Neural progenitor cell (in vitro differentiated cells): ENCODE results near the gene LYVE1. TPM values are rescaled to one million over a fixed set of nuclear protein-coding genes. Genes with fewer than 3 reads are reported as not detected.

Experiments
- DNase-seq: peaks from one replicate; pipeline ENCODE4 v3.0.0-alpha.2; 2016; ENCODE audit warnings: low spot score
- H2AFZ ChIP-seq: fragments of 200-600 bp; sonication (generic); replicated peaks from 2 replicates; pipeline ENCODE4 v1.6.1; 2016; ENCODE audit warnings: antibody characterized with exemption
- H3F3A ChIP-seq: fragments of 200-600 bp; sonication (generic); 2 replicates; pipeline ENCODE4 v1.6.1; 2016; ENCODE audit warnings: antibody characterized with exemption, low read depth
- H3K27ac ChIP-seq: fragments of 200-600 bp; sonication (generic); 2 replicates; pipeline ENCODE4 v1.5.1; 2016; ENCODE audit warnings: mild to moderate bottlenecking
- H3K27me3 ChIP-seq: fragments of 200-600 bp; sonication (generic); 2 replicates; pipeline ENCODE4 v1.6.1; 2016; ENCODE audit warnings: mild to moderate bottlenecking, moderate library complexity
- H3K36me3 ChIP-seq: fragments of 200-600 bp; sonication (generic); 2 replicates; pipeline ENCODE4 v1.5.1; 2016
- H3K4me1 ChIP-seq: fragments of 200-600 bp; sonication (generic); 2 replicates; pipeline ENCODE4 v1.6.1; 2016; ENCODE audit warnings: mixed run types
- H3K4me2 ChIP-seq: fragments of 200-600 bp; sonication (generic); 2 replicates; pipeline ENCODE4 v1.6.1; 2016
- H3K4me3 ChIP-seq: fragments of 200-600 bp; sonication (generic); 2 replicates; pipeline ENCODE4 v1.5.1; 2016
- H3K79me2 ChIP-seq: fragments of 200-600 bp; sonication (generic); 2 replicates; pipeline ENCODE4 v1.6.1; 2016; ENCODE audit warnings: low read depth
- H3K9ac ChIP-seq: fragments of 200-600 bp; sonication (generic); 2 replicates; pipeline ENCODE4 v1.6.1; 2016
- H3K9me3 ChIP-seq: fragments of 200-600 bp; sonication (generic); 2 replicates; pipeline ENCODE4 v1.5.1; 2016; ENCODE audit warnings: low read depth
- H4K20me1 ChIP-seq: fragments of 200-600 bp; sonication (generic); 2 replicates; pipeline ENCODE4 v1.6.1; 2016; ENCODE audit warnings: low read depth
- H3K27ac Mint-ChIP-seq: 3 replicates; pipeline ENCODE4 v1.8.0; 2021; ENCODE audit warnings: mixed read lengths
- H3K27me3 Mint-ChIP-seq: 2 replicates; pipeline ENCODE4 v1.8.0; 2022; ENCODE audit warnings: low read depth, mild to moderate bottlenecking, inconsistent platforms, moderate library complexity, mixed read lengths; ENCODE audit not compliant: insufficient read depth
- H3K36me3 Mint-ChIP-seq: 3 replicates; pipeline ENCODE4 v1.8.0; 2021; ENCODE audit warnings: mixed read lengths
- H3K4me1 Mint-ChIP-seq: 3 replicates; pipeline ENCODE4 v1.8.0; 2021; ENCODE audit warnings: mixed read lengths
- H3K4me3 Mint-ChIP-seq: 3 replicates; pipeline ENCODE4 v1.8.0; 2021; ENCODE audit warnings: mild to moderate bottlenecking, moderate library complexity, mixed read lengths
- H3K9me3 Mint-ChIP-seq: 3 replicates; pipeline ENCODE4 v1.8.0; 2020; ENCODE audit warnings: mixed read lengths
- EZH2 ChIP-seq: fragments of 200-600 bp; sonication (generic); IDR thresholded peaks from 2 replicates; pipeline ENCODE4 v1.6.1; 2017; ENCODE audit warnings: antibody characterized with exemption, mild to moderate bottlenecking, moderate library complexity
- EZH2phosphoT487 ChIP-seq: fragments of 200-600 bp; sonication (generic); IDR thresholded peaks from 2 replicates; pipeline ENCODE4 v1.6.1; 2017; ENCODE audit warnings: antibody characterized with exemption
- total RNA-seq: library from RNA; depleted of rRNA; stranded (reverse); fragments of >200 nt; gene quantifications from 2 replicates; pipeline ENCODE4 v1.2.3, GENCODE V29; 2015; ENCODE audit warnings: low replicate concordance
- TF ChIP-seq, protein P1 (sequence below): fragments of 200-600 bp; sonication (generic); IDR thresholded peaks from 2 replicates; pipeline ENCODE4 v1.5.1; 2017; ENCODE audit warnings: antibody characterized with exemption, mild to moderate bottlenecking

LYVE1 gene
- total RNA-seq, 1 donor from 2014 or later = 0.51 TPM

DNA sequence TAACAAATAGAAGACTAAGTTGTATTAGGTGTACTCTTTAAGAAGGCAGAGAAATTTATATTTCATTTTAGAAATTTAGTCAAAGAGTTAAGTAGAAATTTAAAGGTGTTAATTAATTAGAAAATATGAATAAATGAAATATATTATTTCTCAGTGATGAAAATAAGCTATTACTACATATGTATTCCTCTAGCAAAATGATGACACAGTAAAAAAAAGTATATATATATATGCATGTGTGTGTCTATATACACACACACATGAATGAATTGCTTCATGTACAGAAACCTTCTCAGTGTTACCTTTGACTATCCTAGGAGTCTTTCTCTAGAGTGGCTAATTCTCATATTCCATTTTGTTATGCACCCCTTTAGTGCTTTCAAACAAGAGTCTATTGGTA lies 35.1 kb downstream of the LYVE1 start:
- no peak overlapping the region for H3K4me2 ChIP-seq

DNA sequence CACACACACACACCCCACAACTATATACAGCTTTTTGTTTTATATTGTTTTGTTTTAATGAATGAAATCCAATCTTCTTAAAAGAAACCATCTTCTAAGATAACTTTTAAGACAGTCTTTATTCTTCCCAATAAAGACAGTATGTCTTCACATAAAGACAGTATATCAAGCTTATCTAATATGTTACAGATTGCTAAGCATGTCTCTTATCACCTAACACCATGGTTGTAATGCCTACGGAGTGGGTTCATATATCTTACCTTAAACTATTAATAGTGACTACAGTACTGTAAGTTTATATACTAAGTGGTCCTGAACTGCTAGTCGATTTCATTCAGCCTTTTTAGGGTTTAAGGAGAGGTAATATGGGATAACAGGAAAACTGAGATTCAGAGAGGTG lies 35.9 kb downstream of the LYVE1 start:
- Histone ChIP-seq H3K36me3 (no peaks in the 10 kb centered on the region), H2AFZ (no peak overlapping the region), H4K20me1 (no peaks in the 10 kb centered on the region), H3K79me2 (no peaks in the 10 kb centered on the region), H3K27ac (no peak overlapping the region), H3K9ac (no peak overlapping the region), H3K4me3 (no peak overlapping the region), H3K4me1 (peaks cover 6% of the 10 kb centered on the region), H3K27me3 (no peaks in the 10 kb centered on the region), H3K9me3 (no peaks in the 10 kb centered on the region), H3K4me2 (no peak overlapping the region), H3F3A (no peaks in the 10 kb centered on the region)
- H3K4me1 Mint-ChIP-seq = no peaks in the 10 kb centered on the region
- H3K27me3 Mint-ChIP-seq = no peaks in the 10 kb centered on the region
- peaks cover 9% of the 10 kb centered on the region for H3K36me3 Mint-ChIP-seq
- H3K4me3 Mint-ChIP-seq = no peak overlapping the region
- TF ChIP-seq, protein P1, sequence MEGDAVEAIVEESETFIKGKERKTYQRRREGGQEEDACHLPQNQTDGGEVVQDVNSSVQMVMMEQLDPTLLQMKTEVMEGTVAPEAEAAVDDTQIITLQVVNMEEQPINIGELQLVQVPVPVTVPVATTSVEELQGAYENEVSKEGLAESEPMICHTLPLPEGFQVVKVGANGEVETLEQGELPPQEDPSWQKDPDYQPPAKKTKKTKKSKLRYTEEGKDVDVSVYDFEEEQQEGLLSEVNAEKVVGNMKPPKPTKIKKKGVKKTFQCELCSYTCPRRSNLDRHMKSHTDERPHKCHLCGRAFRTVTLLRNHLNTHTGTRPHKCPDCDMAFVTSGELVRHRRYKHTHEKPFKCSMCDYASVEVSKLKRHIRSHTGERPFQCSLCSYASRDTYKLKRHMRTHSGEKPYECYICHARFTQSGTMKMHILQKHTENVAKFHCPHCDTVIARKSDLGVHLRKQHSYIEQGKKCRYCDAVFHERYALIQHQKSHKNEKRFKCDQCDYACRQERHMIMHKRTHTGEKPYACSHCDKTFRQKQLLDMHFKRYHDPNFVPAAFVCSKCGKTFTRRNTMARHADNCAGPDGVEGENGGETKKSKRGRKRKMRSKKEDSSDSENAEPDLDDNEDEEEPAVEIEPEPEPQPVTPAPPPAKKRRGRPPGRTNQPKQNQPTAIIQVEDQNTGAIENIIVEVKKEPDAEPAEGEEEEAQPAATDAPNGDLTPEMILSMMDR = no peak
- TF ChIP-seq EZH2phosphoT487 (no peak), EZH2 (no peak)
- no peaks in the 10 kb centered on the region for H3K9me3 Mint-ChIP-seq
- DNase-seq = no peak
- H3K27ac Mint-ChIP-seq = no peak overlapping the region

More for the DNA sequence above, 35.1 kb downstream of the LYVE1 start:
- Histone ChIP-seq H3K79me2 (no peaks in the 10 kb centered on the region), H3F3A (no peaks in the 10 kb centered on the region), H3K9ac (no peak overlapping the region), H4K20me1 (no peaks in the 10 kb centered on the region), H3K27ac (no peak overlapping the region), H3K4me3 (no peak overlapping the region), H3K36me3 (no peaks in the 10 kb centered on the region), H2AFZ (no peak overlapping the region), H3K27me3 (no peaks in the 10 kb centered on the region), H3K9me3 (no peaks in the 10 kb centered on the region), H3K4me1 (peaks cover 6% of the 10 kb centered on the region)
- Mint-ChIP-seq H3K36me3 (peaks cover 7% of the 10 kb centered on the region), H3K4me3 (no peak overlapping the region), H3K27me3 (no peaks in the 10 kb centered on the region), H3K27ac (no peak overlapping the region), H3K9me3 (no peaks in the 10 kb centered on the region), H3K4me1 (no peaks in the 10 kb centered on the region)
- no peak for DNase-seq
- TF ChIP-seq EZH2phosphoT487 (no peak), EZH2 (no peak)
- TF ChIP-seq, protein P1 = no peak

DNA sequence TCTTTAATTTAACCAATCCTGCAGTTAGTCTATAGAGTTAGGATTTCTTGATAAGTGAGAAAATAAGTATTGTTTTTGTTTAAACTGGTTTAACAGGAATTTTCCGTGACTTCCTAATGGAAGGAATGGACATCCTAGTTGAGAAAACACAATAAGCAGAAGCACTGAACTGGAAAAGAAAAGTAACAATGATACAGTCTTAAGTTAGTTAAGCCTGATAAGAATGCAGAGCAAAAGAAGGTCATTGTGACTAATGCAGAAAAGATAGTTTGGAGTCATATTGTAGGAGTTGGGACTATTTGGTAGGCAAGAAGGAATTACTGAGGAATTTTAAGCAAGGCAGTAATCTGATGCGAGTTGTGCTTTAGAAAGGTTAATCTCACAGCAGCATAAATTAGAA lies 39.2 kb downstream of the LYVE1 start:
- H3K9me3 Mint-ChIP-seq = no peaks in the 10 kb centered on the region
- DNase-seq = no peak
- TF ChIP-seq, protein P1 = no peak
- TF ChIP-seq EZH2 (no peak), EZH2phosphoT487 (no peak)
- Histone ChIP-seq H3K4me3 (no peak overlapping the region), H2AFZ (no peak overlapping the region), H4K20me1 (no peaks in the 10 kb centered on the region), H3F3A (no peaks in the 10 kb centered on the region), H3K79me2 (no peaks in the 10 kb centered on the region), H3K4me2 (no peak overlapping the region), H3K36me3 (peaks cover 3% of the 10 kb centered on the region), H3K27me3 (no peaks in the 10 kb centered on the region), H3K27ac (no peak overlapping the region), H3K4me1 (peaks cover 6% of the 10 kb centered on the region), H3K9ac (no peak overlapping the region), H3K9me3 (no peaks in the 10 kb centered on the region)
- no peaks in the 10 kb centered on the region for H3K27me3 Mint-ChIP-seq
- peaks cover 13% of the 10 kb centered on the region for H3K36me3 Mint-ChIP-seq
- no peaks in the 10 kb centered on the region for H3K4me1 Mint-ChIP-seq
- H3K27ac Mint-ChIP-seq = no peak overlapping the region
- no peak overlapping the region for H3K4me3 Mint-ChIP-seq
